Endothelial cell of umbilical vein (primary cell): ENCODE measurements around the gene RRAS. TPM values are rescaled to one million over a fixed set of nuclear protein-coding genes. Genes with fewer than 3 reads are reported as not detected.

Source experiments
- BruUV-seq: library from RNA; stranded (reverse); fragments of 400-500 nt; replicated peaks from 2 replicates; lab custom pipeline; 2021; lab: Mats Ljungman, UMichigan
- CTCF ChIA-PET: fragments of 300-600, 350-600 bp; sonication (Branson Sonifier 250); formaldehyde crosslinking; loops from one replicate; lab custom pipeline; 2021; ENCODE audit warnings: antibody characterized with exemption, inconsistent platforms; lab: Charles Lee
- POLR2A ChIA-PET: fragments of 300-600, 350-600 bp; sonication (Branson Sonifier 250); formaldehyde crosslinking; loops from one replicate; lab custom pipeline; 2021; ENCODE audit warnings: antibody characterized with exemption, inconsistent platforms; lab: Charles Lee
- DNase-seq: peaks from one replicate; pipeline ENCODE4 v3.0.0-alpha.2; 2011; ENCODE audit warnings: low read depth, low spot score
- FAIRE-seq: peaks from 2 replicates; lab custom pipeline; 2011; peaks lifted over from hg19 to GRCh38; lab: Jason Lieb, UNC
- H2AFZ ChIP-seq: 2 replicates; pipeline ENCODE4 v1.6.0; 2012; ENCODE audit warnings: low read depth, low read length, control low read depth, inconsistent platforms
- H3K27ac ChIP-seq: 2 replicates; pipeline ENCODE4 v1.5.1; 2011; ENCODE audit warnings: low read depth, mild to moderate bottlenecking, control low read depth, low read length, moderate library complexity; ENCODE audit not compliant: insufficient read depth
- H3K27me3 ChIP-seq, 2 experiments: 2 replicates each; pipeline versions ENCODE4 v1.6.0 to v1.6.1; 2011; ENCODE audit warnings: low read length in 2 of 2, mixed read lengths in 1 of 2; ENCODE audit not compliant: control insufficient read depth in 2 of 2, insufficient read depth in 2 of 2
- H3K36me3 ChIP-seq, 2 experiments: 2 replicates in 1 of 2; 3 replicates in 1 of 2; pipeline ENCODE4 v1.5.1; 2011; ENCODE audit warnings: low read length in 2 of 2, mild to moderate bottlenecking in 1 of 2, moderate library complexity in 1 of 2; ENCODE audit not compliant: control insufficient read depth in 2 of 2, insufficient read depth in 2 of 2; ENCODE audit errors: extremely low read depth in 1 of 2
- H3K4me1 ChIP-seq: 3 replicates; pipeline ENCODE4 v1.5.1; 2011; ENCODE audit warnings: mild to moderate bottlenecking, low read length; ENCODE audit not compliant: control insufficient read depth, insufficient read depth; ENCODE audit errors: extremely low read depth
- H3K4me2 ChIP-seq: 2 replicates; pipeline ENCODE4 v1.6.1; 2011; ENCODE audit warnings: low read length, control low read depth, mixed read lengths; ENCODE audit not compliant: insufficient read depth
- H3K4me3 ChIP-seq, 3 experiments: fragments of 200-600 bp in 1 of 3; sonication (generic), shearing (Covaris generic) in 1 of 3; replicated peaks in 1 of 3; 2 replicates each; pipeline ENCODE4 v1.5.1; 2011 to 2016; ENCODE audit warnings: control low read depth in 3 of 3, low read length in 3 of 3, mild to moderate bottlenecking in 2 of 3, inconsistent platforms in 1 of 3, low read depth in 1 of 3, moderate library complexity in 1 of 3; ENCODE audit not compliant: insufficient read depth in 1 of 3
- H3K79me2 ChIP-seq: 2 replicates; pipeline ENCODE4 v1.6.0; 2012; ENCODE audit warnings: low read length, inconsistent platforms; ENCODE audit not compliant: control insufficient read depth, insufficient read depth
- H3K9ac ChIP-seq: replicated peaks from 2 replicates; pipeline ENCODE3; 2011; ENCODE audit warnings: low read length, control low read depth; ENCODE audit not compliant: insufficient read depth; ENCODE audit errors: extremely low read depth
- H3K9me1 ChIP-seq: replicated peaks from 3 replicates; pipeline ENCODE4 v1.6.0; 2011; ENCODE audit warnings: mild to moderate bottlenecking, low read length; ENCODE audit not compliant: control insufficient read depth, insufficient read depth; ENCODE audit errors: extremely low read depth
- H3K9me3 ChIP-seq: replicated peaks from 2 replicates; pipeline ENCODE4 v1.5.1; 2012; ENCODE audit warnings: low read length, inconsistent platforms; ENCODE audit not compliant: control insufficient read depth, insufficient read depth
- H4K20me1 ChIP-seq: replicated peaks from 2 replicates; pipeline ENCODE3; 2011; ENCODE audit warnings: mild to moderate bottlenecking, low read length; ENCODE audit not compliant: control insufficient read depth, insufficient read depth; ENCODE audit errors: extremely low read depth
- CTCF ChIP-seq, 2 donors: IDR thresholded peaks; 1 replicate in 1 of 2; 2 replicates in 1 of 2; pipeline ENCODE4 v1.5.1; 2011; ENCODE audit warnings: low read length in 2 of 2, mild to moderate bottlenecking in 2 of 2, moderate library complexity in 2 of 2, control low read depth in 1 of 2, inconsistent platforms in 1 of 2, low read depth in 1 of 2; ENCODE audit not compliant: insufficient read depth in 1 of 2; ENCODE audit errors: extremely low read depth in 1 of 2
- EZH2 ChIP-seq: IDR thresholded peaks from 2 replicates; pipeline ENCODE4 v1.6.1; 2012; ENCODE audit warnings: borderline replicate concordance, low read depth, mild to moderate bottlenecking, moderate library complexity, low read length, inconsistent platforms; ENCODE audit not compliant: severe bottlenecking
- FOS ChIP-seq: IDR thresholded peaks from 2 replicates; pipeline ENCODE4 v1.6.1; 2011; ENCODE audit warnings: mild to moderate bottlenecking, low read length, moderate library complexity, borderline replicate concordance; ENCODE audit not compliant: insufficient read depth
- GATA2 ChIP-seq: IDR thresholded peaks from 2 replicates; pipeline ENCODE4 v1.7.0; 2011; ENCODE audit warnings: low read depth, mild to moderate bottlenecking, moderate library complexity, mixed read lengths, low read length; ENCODE audit not compliant: insufficient read length, insufficient read depth
- JUN ChIP-seq: IDR thresholded peaks from 2 replicates; pipeline ENCODE4 v1.6.1; 2011; ENCODE audit warnings: borderline replicate concordance, low read depth; ENCODE audit not compliant: insufficient read length, insufficient read depth
- MYC ChIP-seq: IDR thresholded peaks from one replicate; pipeline ENCODE4 v1.6.1; 2011; ENCODE audit warnings: mild to moderate bottlenecking, low read depth, low read length
- POLR2A ChIP-seq: IDR thresholded peaks from 2 replicates; pipeline ENCODE4 v1.6.1; 2012; ENCODE audit warnings: low read depth, mild to moderate bottlenecking, control low read depth, low read length
- POLR2AphosphoS5 ChIP-seq: IDR thresholded peaks from 2 replicates; pipeline ENCODE4 v1.6.1; 2012; ENCODE audit warnings: low read depth, mild to moderate bottlenecking, control low read depth, low read length, moderate library complexity; ENCODE audit not compliant: insufficient read depth
- dilution Hi-C: fragments of 300-500 bp; cut with MboI; formaldehyde crosslinking; loops from one replicate; pipeline ENCODE4 v1.15.0; 2019; ENCODE audit warnings: low sequenced_read_pairs; ENCODE audit not compliant: extremely low pct_ligation_motif_present
- intact Hi-C: fragments of 100-400 bp; cut with micrococcal nuclease; formaldehyde crosslinking; loops from one replicate; pipeline ENCODE4 v1.10.0; 2022
- polyA plus RNA-seq, 4 experiments: library from polyadenylated mRNA; depleted of rRNA in 3 of 4; stranded (reverse) in 3 of 4; unstranded in 1 of 4; fragments of >200 nt; gene quantifications; 2 replicates each; pipeline versions ENCODE4 v1.2.1 to v1.2.3, GENCODE V29; 2011 to 2012; ENCODE audit warnings: missing spikeins in 1 of 4
- total RNA-seq: library from RNA; stranded (reverse); gene quantifications from 2 replicates; pipeline ENCODE4 v1.2.3, GENCODE V29; 2021
- TF ChIP-seq, protein P1 (sequence below): IDR thresholded peaks from 2 replicates; pipeline ENCODE4 v1.6.1; 2011; ENCODE audit not compliant: insufficient read depth, insufficient read length

Gene RRAS
- total and polyA plus RNA-seq, 2 donors (not counting 3 experiments of a cell fraction or from before 2014, with no cell fraction given) = 89.5 to 250 TPM

GRCh38 chr19:49616945-49617344 is 23.0 kb downstream of the RRAS start:
- dilution Hi-C loops = no loop called here
- BruUV-seq = no TSS peak
- TF ChIP-seq POLR2AphosphoS5 (no peak), GATA2 (no peak), FOS (no peak), CTCF (IDR thresholded peaks at IDR 0.05; ENCODE audit: extremely low read depth in 1 of 2, insufficient read depth in 1 of 2, low read depth in 1 of 2, low read length in 2 of 2) (no peak), EZH2 (no peak), MYC (no peak), POLR2A (no peak), JUN (no peak)
- TF ChIP-seq, protein P1, sequence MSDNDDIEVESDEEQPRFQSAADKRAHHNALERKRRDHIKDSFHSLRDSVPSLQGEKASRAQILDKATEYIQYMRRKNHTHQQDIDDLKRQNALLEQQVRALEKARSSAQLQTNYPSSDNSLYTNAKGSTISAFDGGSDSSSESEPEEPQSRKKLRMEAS = no peak
- ChIA-PET CTCF (interaction anchor here (1.1 to 1.4 kb wide), 2 partner anchors 23 to 47 kb away, joined by 3 to 5 read pairs; partner anchors contain the start of gene RRAS), POLR2A (no interaction called here)
- H3K27ac ChIP-seq = no peak overlapping the region
- H3K4me2 ChIP-seq = no peak overlapping the region
- no peak overlapping the region for H2AFZ ChIP-seq
- H3K4me1 ChIP-seq = peaks cover 23% of the 10 kb centered on the region
- FAIRE-seq (no peak), DNase-seq (no peak)
- peaks cover 2 to 29% of the 10 kb centered on the region in 2 experiments for H3K36me3 ChIP-seq
- no peaks in the 10 kb centered on the region for H4K20me1 ChIP-seq
- H3K27me3 ChIP-seq = no peaks in the 10 kb centered on the region
- H3K9me1 ChIP-seq = no peaks in the 10 kb centered on the region
- no peaks in the 10 kb centered on the region for H3K9me3 ChIP-seq
- intact Hi-C loops = no loop called here
- H3K79me2 ChIP-seq = peaks cover 19% of the 10 kb centered on the region
- no peak overlapping the region for H3K9ac ChIP-seq
- H3K4me3 ChIP-seq = no peak overlapping the region
